Gastroesophageal sphincter (tissue), 3 donors: ENCODE measurements around the gene MAML3.

Source experiments
- EP300 ChIP-seq: sonication (generic); formaldehyde crosslinking; IDR thresholded peaks from one replicate; pipeline ENCODE4 v1.6.1; 2017; ENCODE audit warnings: antibody characterized with exemption, mild to moderate bottlenecking
- POLR2AphosphoS5 ChIP-seq: sonication (generic); formaldehyde crosslinking; IDR thresholded peaks from one replicate; pipeline ENCODE4 v1.6.1; 2017; ENCODE audit warnings: antibody characterized with exemption
- TF ChIP-seq, protein P1 (sequence below), 4 experiments: fragments of 200-600 bp in 2 of 4; fragments of 450-650 bp in 2 of 4; sonication (generic) in 1 of 4; IDR thresholded peaks; one replicate each; pipeline ENCODE4 v1.5.1; 2017 to 2019; ENCODE audit warnings: antibody characterized with exemption in 4 of 4, mild to moderate bottlenecking in 2 of 4, moderate library complexity in 2 of 4

DNA sequence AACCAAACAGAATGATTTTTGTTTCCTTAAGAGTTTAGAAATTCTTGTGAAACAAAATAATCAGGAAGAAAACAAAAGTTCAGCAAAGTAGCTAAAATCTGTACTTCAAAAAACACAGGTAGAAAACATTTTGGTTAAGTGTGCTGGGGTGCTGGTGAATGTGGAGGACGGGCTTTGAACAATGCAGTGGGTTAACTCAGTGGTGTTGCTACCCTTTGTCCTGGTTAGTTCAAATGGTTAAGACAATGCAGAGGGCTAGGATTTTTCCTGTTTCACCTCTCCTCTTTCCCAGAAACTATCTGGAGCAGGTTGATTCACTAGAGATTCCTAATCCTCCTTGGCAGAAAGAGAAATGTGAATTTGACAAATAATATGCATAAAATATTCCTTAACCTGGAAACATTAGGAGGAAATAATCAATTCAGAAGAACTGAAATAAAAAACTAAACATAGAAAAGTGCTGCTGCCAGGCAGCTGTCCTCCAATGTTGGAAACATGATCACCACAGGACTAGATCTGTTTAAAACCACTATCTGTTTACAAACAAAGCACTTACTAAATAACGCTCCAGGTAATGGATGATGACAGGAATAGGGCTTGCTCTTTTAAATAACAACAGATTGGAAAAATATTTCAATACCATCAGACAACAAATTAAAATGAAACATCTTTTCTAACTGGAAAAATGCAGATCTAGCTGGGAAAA is 148.9 kb downstream of the MAML3 start:
- TF ChIP-seq, protein P1, sequence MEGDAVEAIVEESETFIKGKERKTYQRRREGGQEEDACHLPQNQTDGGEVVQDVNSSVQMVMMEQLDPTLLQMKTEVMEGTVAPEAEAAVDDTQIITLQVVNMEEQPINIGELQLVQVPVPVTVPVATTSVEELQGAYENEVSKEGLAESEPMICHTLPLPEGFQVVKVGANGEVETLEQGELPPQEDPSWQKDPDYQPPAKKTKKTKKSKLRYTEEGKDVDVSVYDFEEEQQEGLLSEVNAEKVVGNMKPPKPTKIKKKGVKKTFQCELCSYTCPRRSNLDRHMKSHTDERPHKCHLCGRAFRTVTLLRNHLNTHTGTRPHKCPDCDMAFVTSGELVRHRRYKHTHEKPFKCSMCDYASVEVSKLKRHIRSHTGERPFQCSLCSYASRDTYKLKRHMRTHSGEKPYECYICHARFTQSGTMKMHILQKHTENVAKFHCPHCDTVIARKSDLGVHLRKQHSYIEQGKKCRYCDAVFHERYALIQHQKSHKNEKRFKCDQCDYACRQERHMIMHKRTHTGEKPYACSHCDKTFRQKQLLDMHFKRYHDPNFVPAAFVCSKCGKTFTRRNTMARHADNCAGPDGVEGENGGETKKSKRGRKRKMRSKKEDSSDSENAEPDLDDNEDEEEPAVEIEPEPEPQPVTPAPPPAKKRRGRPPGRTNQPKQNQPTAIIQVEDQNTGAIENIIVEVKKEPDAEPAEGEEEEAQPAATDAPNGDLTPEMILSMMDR (IDR thresholded peaks at IDR 0.05) = no peak
- TF ChIP-seq EP300 (no peak), POLR2AphosphoS5 (no peak)
